Pancreas (tissue), 10 donors: ENCODE data around the gene ZFP57. TPM values are rescaled to one million over a fixed set of nuclear protein-coding genes. Genes with fewer than 3 reads are reported as not detected.

Experiments
- ATAC-seq, 4 donors: fragments of 200-7000 bp; cut with Tn5 transposase; one replicate each; pipeline versions ENCODE4 v1.8.0 to v1.9.1; 2020; ENCODE audit warnings: mild to moderate bottlenecking in 4 of 4, moderate library complexity in 4 of 4
- DNase-seq, 6 donors: peaks; one replicate each; pipeline ENCODE4 v3.0.0-alpha.2; 2020
- FAIRE-seq: peaks from 2 replicates; lab custom pipeline; 2012; peaks lifted over from hg19 to GRCh38; lab: Jason Lieb, UNC
- H3K27ac ChIP-seq, 4 donors: fragments of 200-600 bp; sonication (generic); 1 replicate in 3 of 4; 2 replicates in 1 of 4; pipeline versions ENCODE4 v1.5.0 to v1.8.0; 2020
- H3K27me3 ChIP-seq, 4 donors: fragments of 200-600 bp; one replicate each; pipeline ENCODE4 v1.8.0; 2021
- H3K36me3 ChIP-seq, 3 donors: fragments of 200-600 bp; sonication (generic) in 1 of 3; one replicate each; pipeline versions ENCODE4 v1.5.0 to v1.8.0; 2020 to 2021
- H3K4me1 ChIP-seq, 3 donors: fragments of 200-600 bp; one replicate each; pipeline ENCODE4 v1.8.0; 2021
- H3K4me3 ChIP-seq, 4 donors: fragments of 200-600 bp; sonication (generic) in 2 of 4; one replicate each; pipeline versions ENCODE4 v1.5.0 to v1.8.0; 2020 to 2021
- H3K9me3 ChIP-seq, 4 donors: fragments of 200-600 bp; one replicate each; pipeline ENCODE4 v1.8.0; 2021
- WGBS, 2 donors: extraction: QIAGEN DNeasy Blood & Tissue Kit; methylation state at CpG; one replicate each; pipeline ENCODE4 v1.1.7; 2013; 5-methylcytosine and 5-hydroxymethylcytosine counted together
- intact Hi-C, 3 donors: fragments of 100-400 bp; cut with DNase I; formaldehyde crosslinking; loops; one replicate each; pipeline versions ENCODE4 v1.11.1 to v1.14.2; 2022
- polyA plus RNA-seq, 2 donors: library from polyadenylated mRNA; stranded (reverse); fragments of 200-250 nt; gene quantifications; one replicate each; pipeline ENCODE4 v1.2.3, GENCODE V29; 2013
- total RNA-seq, 6 donors: library from RNA; stranded (reverse); fragmentation: NEBNext Ultra II Directional in 4 of 6; extraction: Animal tissue kit (Norgen Biotek cat#: 25700) in 4 of 6; gene quantifications; one replicate each; pipeline versions ENCODE4 v1.2.1 to v1.2.4, GENCODE V29; 2021 to 2023
- TF ChIP-seq, protein P1 (sequence below), 4 donors: fragments of 200-600 bp; sonication (generic) in 3 of 4; IDR thresholded peaks; one replicate each; pipeline versions ENCODE4 v1.5.0 to v1.8.0; 2021; ENCODE audit warnings: antibody characterized with exemption in 4 of 4
- donor health status: healthy with polysubstance abuse.
- donor health status: DM: no; HTN: no; CAD: no; lungs with moderate emphysema.
- donor health status: DM: no; HTN: no; CAD: no.
- donor health status: control.
- donor health status: control.
- donor health status: Bipolar disorder and iron deficiency.
- donor health status: DM: yes; HTN: yes; CAD: no.
- donor health status: DM: no; HTN: no; CAD: no.
- donor health status: DM: no; HTN: no; CAD: no.
- donor health status: DM: yes; HTN: yes; CAD: no.

The ZFP57 gene
- under 1 TPM in 2 of 6 donors, not detected in 4; 0.09 to 0.12 TPM for total RNA-seq
- 1 to 10 TPM in 1 of 2 donors, not detected in 1; 1.1 TPM for polyA plus RNA-seq

DNA sequence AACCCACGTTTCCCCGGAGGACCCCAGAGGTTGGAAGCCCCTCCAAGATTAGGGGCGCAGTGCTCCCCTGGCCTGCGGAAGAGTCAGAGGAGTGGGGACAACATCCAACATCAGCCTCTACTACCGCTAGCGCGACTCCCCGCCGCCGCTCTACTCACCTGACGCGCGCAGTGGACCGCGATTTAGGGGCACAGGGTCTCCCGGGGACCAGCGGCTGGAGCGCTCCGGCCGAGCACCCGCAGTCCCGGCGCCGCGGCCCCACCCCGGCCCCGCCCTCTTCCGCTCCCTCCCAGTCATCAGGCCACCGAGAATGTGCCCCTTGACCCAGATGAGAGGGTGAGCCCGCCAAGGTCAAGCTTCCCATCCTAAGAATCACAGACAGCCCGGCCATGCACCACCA, at the start of gene ZFP57:
Gene ZFP57 (minus strand): TSS at position 249 of the 400 bp plus-strand sequence. CDS start 4,149 bp downstream, outside the sequence.
- TF ChIP-seq, protein P1, sequence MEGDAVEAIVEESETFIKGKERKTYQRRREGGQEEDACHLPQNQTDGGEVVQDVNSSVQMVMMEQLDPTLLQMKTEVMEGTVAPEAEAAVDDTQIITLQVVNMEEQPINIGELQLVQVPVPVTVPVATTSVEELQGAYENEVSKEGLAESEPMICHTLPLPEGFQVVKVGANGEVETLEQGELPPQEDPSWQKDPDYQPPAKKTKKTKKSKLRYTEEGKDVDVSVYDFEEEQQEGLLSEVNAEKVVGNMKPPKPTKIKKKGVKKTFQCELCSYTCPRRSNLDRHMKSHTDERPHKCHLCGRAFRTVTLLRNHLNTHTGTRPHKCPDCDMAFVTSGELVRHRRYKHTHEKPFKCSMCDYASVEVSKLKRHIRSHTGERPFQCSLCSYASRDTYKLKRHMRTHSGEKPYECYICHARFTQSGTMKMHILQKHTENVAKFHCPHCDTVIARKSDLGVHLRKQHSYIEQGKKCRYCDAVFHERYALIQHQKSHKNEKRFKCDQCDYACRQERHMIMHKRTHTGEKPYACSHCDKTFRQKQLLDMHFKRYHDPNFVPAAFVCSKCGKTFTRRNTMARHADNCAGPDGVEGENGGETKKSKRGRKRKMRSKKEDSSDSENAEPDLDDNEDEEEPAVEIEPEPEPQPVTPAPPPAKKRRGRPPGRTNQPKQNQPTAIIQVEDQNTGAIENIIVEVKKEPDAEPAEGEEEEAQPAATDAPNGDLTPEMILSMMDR (IDR thresholded peaks at IDR 0.05): no peak
- no peaks in the 10 kb centered on the region for H3K36me3 ChIP-seq
- H3K9me3 ChIP-seq: no peaks in the 10 kb centered on the region
- intact Hi-C loops: no loop called here
- DNase-seq (no peak), ATAC-seq (no peak), FAIRE-seq (no peak)
- H3K4me3 ChIP-seq: no peak within 1 kb of the TSS
- 42 to 70% methylated on average over 29 to 31 of the region's 31 CpGs for WGBS, 2 donors
- H3K4me1 ChIP-seq: no peaks in the 10 kb centered on the region
- H3K27me3 ChIP-seq: peaks cover 0 to 3% (median 0%) of the 10 kb centered on the region in 4 donors
- no peak within 1 kb of the TSS for H3K27ac ChIP-seq

DNA sequence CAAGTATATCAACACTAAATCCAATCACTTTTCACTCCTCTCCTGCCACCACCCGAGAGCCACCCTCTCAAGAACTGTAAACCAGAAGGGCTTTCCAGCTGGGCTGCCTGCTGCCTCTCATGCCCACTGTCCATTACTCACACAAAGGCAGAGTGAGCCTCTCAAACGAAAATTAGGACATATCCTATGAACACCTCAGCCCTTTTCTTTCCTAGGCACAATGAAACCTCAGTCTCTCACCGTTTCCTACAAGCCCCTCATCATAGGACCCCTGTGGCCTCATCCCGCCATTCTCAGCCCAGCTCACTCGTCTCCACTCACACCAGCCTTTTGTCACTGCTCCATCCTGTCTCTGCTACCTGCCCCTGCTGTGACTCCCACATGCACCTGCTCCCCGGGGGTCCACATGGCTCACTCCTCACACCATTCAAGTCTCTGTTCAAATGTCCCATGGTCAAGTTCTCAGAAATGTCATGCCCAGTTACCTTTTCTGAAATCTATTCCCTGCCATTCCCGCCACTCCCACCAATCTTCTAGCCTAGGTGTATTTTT, 49.7 kb upstream of the ZFP57 start:
- FAIRE-seq: no peak

GRCh38 chr6:29729774-29730328, 48.9 kb upstream of the ZFP57 start:
- Histone ChIP-seq H3K4me3 (no peak overlapping the region), H3K9me3 (no peaks in the 10 kb centered on the region), H3K27ac (no peak overlapping the region), H3K27me3 (no peaks in the 10 kb centered on the region), H3K36me3 (no peaks in the 10 kb centered on the region), H3K4me1 (no peaks in the 10 kb centered on the region)
- TF ChIP-seq, protein P1 (IDR thresholded peaks at IDR 0.05): no peak
- intact Hi-C loops: loop anchor here in 1 of 3 donors (10.0 kb wide), 1 partner anchor 105 kb away; no protein-coding TSS in a partner anchor
- FAIRE-seq (no peak), DNase-seq (no peak), ATAC-seq (no peak)
- 78 to 79% methylated on average over 6 of the region's 6 CpGs for WGBS, 2 donors

More for the DNA sequence above, 49.7 kb upstream of the ZFP57 start:
- Histone ChIP-seq H3K4me1 (no peaks in the 10 kb centered on the region), H3K27me3 (no peaks in the 10 kb centered on the region), H3K27ac (no peak overlapping the region), H3K4me3 (no peak overlapping the region), H3K9me3 (no peaks in the 10 kb centered on the region), H3K36me3 (no peaks in the 10 kb centered on the region)
- TF ChIP-seq, protein P1 (IDR thresholded peaks at IDR 0.05): no peak
- WGBS, 2 donors: 53 to 55% methylated on average over 7 of the region's 7 CpGs
- intact Hi-C loops: loop anchor here in 1 of 3 donors (10.0 kb wide), 1 partner anchor 104 kb away; no protein-coding TSS in a partner anchor
- DNase-seq (no peak), ATAC-seq (no peak)

DNA sequence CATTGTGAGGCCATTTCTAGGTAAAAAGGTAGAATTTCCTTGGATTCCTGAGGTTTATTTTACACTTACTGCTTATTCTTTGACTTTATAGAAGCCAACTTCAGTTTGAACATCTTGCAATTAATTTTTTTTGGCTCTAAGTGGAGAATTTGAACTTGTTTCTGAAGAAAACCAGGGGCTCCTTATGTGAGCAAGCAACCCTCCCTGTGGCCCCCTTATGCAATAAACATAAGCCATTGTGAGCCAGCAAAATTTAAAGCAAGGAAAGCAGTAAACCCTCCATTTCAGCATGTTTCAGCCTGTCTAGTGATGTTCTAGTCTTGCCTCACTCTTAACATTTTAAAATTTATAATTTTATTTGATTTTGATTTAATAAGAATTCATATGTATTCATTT, 47.9 kb upstream of the ZFP57 start:
- FAIRE-seq (no peak), DNase-seq (no peak), ATAC-seq (no peak)
- no peak overlapping the region for H3K4me3 ChIP-seq
- H3K36me3 ChIP-seq: no peaks in the 10 kb centered on the region
- H3K27ac ChIP-seq: no peak overlapping the region
- no peaks in the 10 kb centered on the region for H3K9me3 ChIP-seq
- TF ChIP-seq, protein P1 (IDR thresholded peaks at IDR 0.05): no peak
- H3K4me1 ChIP-seq: no peaks in the 10 kb centered on the region
- intact Hi-C loops: no loop called here
- no peaks in the 10 kb centered on the region for H3K27me3 ChIP-seq
